D721Med (cell line): Measurements from ENCODE around the gene ZNF845.
"Not testable (repeated sequence)": the region's sequence is repeated elsewhere in the genome, so short reads cannot be mapped to it uniquely, and the experiment has no call there.

Experiments used
- DNase-seq: peaks from one replicate; pipeline ENCODE4 v3.0.0; 2011; ENCODE audit warnings: low spot score; ENCODE audit not compliant: insufficient read length
- FAIRE-seq: peaks from 2 replicates; lab custom pipeline; 2011; peaks lifted over from hg19 to GRCh38; lab: Jason Lieb, UNC
- CTCF ChIP-seq: IDR thresholded peaks from 2 replicates; pipeline ENCODE4 v1.5.1; 2012; ENCODE audit warnings: mild to moderate bottlenecking, control low read depth; ENCODE audit not compliant: insufficient read depth; ENCODE audit errors: missing control alignments

ZNF845 gene

GRCh38 chr19:53396525-53396868 is 62.9 kb downstream of the ZNF845 start:
- DNase-seq (no peak), FAIRE-seq (no peak)
- no peak for TF ChIP-seq CTCF

- not testable (repeated sequence) for FAIRE-seq, DNase-seq
Measured at GRCh38 chr19:53397918-53398317, 64.4 kb downstream of the ZNF845 start.
